CD4-positive, alpha-beta T cell treated with Interleukin-15 for 4 hours (primary cell): Measurements from ENCODE around the gene ANO9.

Experiments used
- DNase-seq: peaks from one replicate; pipeline ENCODE4 v3.0.0-alpha.2; 2020; ENCODE audit warnings: low spot score

Gene ANO9

GRCh38 chr11:382081-382629 is 59.7 kb downstream of the ANO9 start:
- no peak for DNase-seq

- no peak for DNase-seq
Measured at GRCh38 chr11:381501-382072, 60.2 kb downstream of the ANO9 start.

GRCh38 chr11:380996-381395 is 60.8 kb downstream of the ANO9 start:
- no peak for DNase-seq

- no peak for DNase-seq
Measured at GRCh38 chr11:380491-380890, 61.3 kb downstream of the ANO9 start.

- DNase-seq = no peak
Measured at GRCh38 chr11:380095-380480, 61.7 kb downstream of the ANO9 start.

GRCh38 chr11:379205-380094 is 62.4 kb downstream of the ANO9 start:
- no peak for DNase-seq

GRCh38 chr11:377883-378500 is 63.8 kb downstream of the ANO9 start:
- DNase-seq = no peak

- no peak for DNase-seq
Measured at GRCh38 chr11:377174-377865, 64.5 kb downstream of the ANO9 start.

GRCh38 chr11:376531-377173 is 65.2 kb downstream of the ANO9 start:
- DNase-seq = no peak

- no peak for DNase-seq
Measured at GRCh38 chr11:375065-376025, 66.5 kb downstream of the ANO9 start.

GRCh38 chr11:373716-374551 is 67.9 kb downstream of the ANO9 start:
- DNase-seq = no peak

- no peak for DNase-seq
Measured at GRCh38 chr11:372809-373715, 68.7 kb downstream of the ANO9 start.

GRCh38 chr11:371716-372590 is 69.9 kb downstream of the ANO9 start:
- no peak for DNase-seq

GRCh38 chr11:371051-371450 is 70.8 kb downstream of the ANO9 start:
- no peak for DNase-seq

- no peak for DNase-seq
Measured at GRCh38 chr11:370070-370941, 71.5 kb downstream of the ANO9 start.

- DNase-seq = no peak
Measured at GRCh38 chr11:369336-370018, 72.3 kb downstream of the ANO9 start, which contains the start of gene B4GALNT4. TSS of gene B4GALNT4 (plus strand) at chr11:369499. CDS start at chr11:369804, 305 bp downstream.
